Activated naive CD8-positive, alpha-beta T cell treated with anti-CD3 and anti-CD28 coated beads for 36 hours (primary cell): Measurements from ENCODE around the gene PHF8. TPM values are rescaled to one million over a fixed set of nuclear protein-coding genes. Genes with fewer than 3 reads are reported as not detected.

Experiments used
- DNase-seq: peaks from one replicate; pipeline ENCODE4 v3.0.0; 2021
- H3K27ac Mint-ChIP-seq: one replicate; pipeline ENCODE4 v1.8.0; 2022; ENCODE audit warnings: mild to moderate bottlenecking, moderate library complexity, mixed read lengths
- H3K27me3 Mint-ChIP-seq: one replicate; pipeline ENCODE4 v1.8.0; 2022; ENCODE audit warnings: mild to moderate bottlenecking, mixed read lengths
- H3K36me3 Mint-ChIP-seq: one replicate; pipeline ENCODE4 v1.8.0; 2021; ENCODE audit warnings: mild to moderate bottlenecking, mixed read lengths
- H3K4me1 Mint-ChIP-seq: one replicate; pipeline ENCODE4 v1.8.0; 2021; ENCODE audit warnings: mixed read lengths
- H3K4me3 Mint-ChIP-seq: one replicate; pipeline ENCODE4 v1.8.0; 2022; ENCODE audit warnings: mild to moderate bottlenecking, moderate library complexity, mixed read lengths
- H3K9me3 Mint-ChIP-seq: one replicate; pipeline ENCODE4 v1.8.0; 2022; ENCODE audit warnings: mixed read lengths
- total RNA-seq, 2 experiments: library from RNA; stranded (reverse); gene quantifications; one replicate each; pipeline ENCODE4 v1.2.3, GENCODE V29; 2021

The PHF8 gene
- total RNA-seq, result 10 to 100 TPM; 38.7 to 41.7 TPM

- Mint-ChIP-seq H3K36me3 (peaks cover 6% of the 10 kb centered on the region), H3K4me1 (peaks cover 6% of the 10 kb centered on the region), H3K27ac (peak within 1 kb of the TSS; percentile 96), H3K4me3 (peak within 1 kb of the TSS; percentile 96), H3K9me3 (no peaks in the 10 kb centered on the region), H3K27me3 (no peaks in the 10 kb centered on the region)
- DNase-seq, result peak; percentile 93
Measured at GRCh38 chrX:54044126-54044876, at the start of gene PHF8. Gene PHF8, minus strand, starts transcription at chrX:54044473. Its CDS starts 1,745 bp downstream, at chrX:54042728.

GRCh38 chrX:54093571-54093970 lies 49.3 kb upstream of the PHF8 start:
- Mint-ChIP-seq H3K27ac (no peak overlapping the region), H3K4me3 (no peak overlapping the region), H3K36me3 (no peaks in the 10 kb centered on the region), H3K4me1 (no peaks in the 10 kb centered on the region), H3K27me3 (no peaks in the 10 kb centered on the region), H3K9me3 (no peaks in the 10 kb centered on the region)
- no peak for DNase-seq

- no peaks in the 10 kb centered on the region for H3K9me3 Mint-ChIP-seq
- H3K4me3 Mint-ChIP-seq, result no peak overlapping the region
- H3K27ac Mint-ChIP-seq, result no peak overlapping the region
- no peaks in the 10 kb centered on the region for H3K4me1 Mint-ChIP-seq
- no peaks in the 10 kb centered on the region for H3K36me3 Mint-ChIP-seq
- no peak for DNase-seq
- no peaks in the 10 kb centered on the region for H3K27me3 Mint-ChIP-seq
Measured at GRCh38 chrX:54093159-54093558, 48.9 kb upstream of the PHF8 start.

- Mint-ChIP-seq H3K4me1 (no peaks in the 10 kb centered on the region), H3K9me3 (no peaks in the 10 kb centered on the region), H3K27ac (no peak overlapping the region), H3K4me3 (no peak overlapping the region), H3K36me3 (peaks cover 1% of the 10 kb centered on the region), H3K27me3 (no peaks in the 10 kb centered on the region)
- DNase-seq, result no peak
Measured at GRCh38 chrX:54090880-54091279, 46.6 kb upstream of the PHF8 start.

GRCh38 chrX:54089191-54089590 lies 44.9 kb upstream of the PHF8 start:
- Mint-ChIP-seq H3K27me3 (no peaks in the 10 kb centered on the region), H3K36me3 (peaks cover 1% of the 10 kb centered on the region), H3K4me1 (no peaks in the 10 kb centered on the region), H3K27ac (no peak overlapping the region), H3K4me3 (no peak overlapping the region), H3K9me3 (no peaks in the 10 kb centered on the region)
- DNase-seq, result no peak

- H3K27me3 Mint-ChIP-seq, result no peaks in the 10 kb centered on the region
Measured at GRCh38 chrX:54087661-54088060, 43.4 kb upstream of the PHF8 start.

GRCh38 chrX:54085666-54086065 lies 41.4 kb upstream of the PHF8 start:
- H3K36me3 Mint-ChIP-seq, result peaks cover 1% of the 10 kb centered on the region
- H3K27me3 Mint-ChIP-seq, result no peaks in the 10 kb centered on the region
- H3K9me3 Mint-ChIP-seq, result no peaks in the 10 kb centered on the region
- DNase-seq, result no peak
- H3K4me1 Mint-ChIP-seq, result no peaks in the 10 kb centered on the region
- H3K27ac Mint-ChIP-seq, result no peak overlapping the region
- H3K4me3 Mint-ChIP-seq, result no peak overlapping the region

More at GRCh38 chrX:54087661-54088060, 43.4 kb upstream of the PHF8 start:
- Mint-ChIP-seq H3K27ac (no peak overlapping the region), H3K4me3 (no peak overlapping the region), H3K9me3 (no peaks in the 10 kb centered on the region), H3K36me3 (peaks cover 1% of the 10 kb centered on the region), H3K4me1 (no peaks in the 10 kb centered on the region)
- no peak for DNase-seq

GRCh38 chrX:54076903-54077302 lies 32.6 kb upstream of the PHF8 start:
- H3K9me3 Mint-ChIP-seq, result no peaks in the 10 kb centered on the region
- H3K27me3 Mint-ChIP-seq, result no peaks in the 10 kb centered on the region
- no peak for DNase-seq
- H3K27ac Mint-ChIP-seq, result no peak overlapping the region
- no peaks in the 10 kb centered on the region for H3K4me1 Mint-ChIP-seq
- H3K36me3 Mint-ChIP-seq, result no peaks in the 10 kb centered on the region
- H3K4me3 Mint-ChIP-seq, result no peak overlapping the region

- DNase-seq, result no peak
- no peaks in the 10 kb centered on the region for H3K4me1 Mint-ChIP-seq
- H3K27ac Mint-ChIP-seq, result no peak overlapping the region
- no peaks in the 10 kb centered on the region for H3K27me3 Mint-ChIP-seq
- no peak overlapping the region for H3K4me3 Mint-ChIP-seq
- H3K36me3 Mint-ChIP-seq, result peaks cover 2% of the 10 kb centered on the region
- H3K9me3 Mint-ChIP-seq, result no peaks in the 10 kb centered on the region
Measured at GRCh38 chrX:54074826-54075225, 30.6 kb upstream of the PHF8 start.

GRCh38 chrX:54067766-54068165 lies 23.5 kb upstream of the PHF8 start:
- Mint-ChIP-seq H3K27ac (no peak overlapping the region), H3K4me3 (no peak overlapping the region), H3K36me3 (peaks cover 2% of the 10 kb centered on the region), H3K27me3 (no peaks in the 10 kb centered on the region), H3K9me3 (no peaks in the 10 kb centered on the region), H3K4me1 (no peaks in the 10 kb centered on the region)
- DNase-seq, result no peak

- DNase-seq, result no peak
- H3K4me3 Mint-ChIP-seq, result no peak overlapping the region
- H3K36me3 Mint-ChIP-seq, result peaks cover 2% of the 10 kb centered on the region
- no peaks in the 10 kb centered on the region for H3K27me3 Mint-ChIP-seq
- H3K9me3 Mint-ChIP-seq, result no peaks in the 10 kb centered on the region
- H3K27ac Mint-ChIP-seq, result no peak overlapping the region
- no peaks in the 10 kb centered on the region for H3K4me1 Mint-ChIP-seq
Measured at GRCh38 chrX:54066841-54067240, 22.6 kb upstream of the PHF8 start.

- H3K4me1 Mint-ChIP-seq, result no peaks in the 10 kb centered on the region
- no peak overlapping the region for H3K27ac Mint-ChIP-seq
- H3K27me3 Mint-ChIP-seq, result no peaks in the 10 kb centered on the region
- DNase-seq, result no peak
- no peak overlapping the region for H3K4me3 Mint-ChIP-seq
- H3K36me3 Mint-ChIP-seq, result no peaks in the 10 kb centered on the region
- H3K9me3 Mint-ChIP-seq, result no peaks in the 10 kb centered on the region
Measured at GRCh38 chrX:54064564-54064963, 20.3 kb upstream of the PHF8 start.

- Mint-ChIP-seq H3K27ac (no peak overlapping the region), H3K9me3 (no peaks in the 10 kb centered on the region), H3K4me3 (no peak overlapping the region), H3K36me3 (no peaks in the 10 kb centered on the region), H3K4me1 (no peaks in the 10 kb centered on the region), H3K27me3 (no peaks in the 10 kb centered on the region)
- DNase-seq, result no peak
Measured at GRCh38 chrX:54063361-54063760, 19.1 kb upstream of the PHF8 start.

GRCh38 chrX:54049801-54050200 lies 5.5 kb upstream of the PHF8 start:
- DNase-seq, result no peak
- Mint-ChIP-seq H3K27me3 (no peaks in the 10 kb centered on the region), H3K4me3 (no peak overlapping the region), H3K9me3 (no peaks in the 10 kb centered on the region), H3K36me3 (no peaks in the 10 kb centered on the region), H3K4me1 (no peaks in the 10 kb centered on the region), H3K27ac (no peak overlapping the region)

GRCh38 chrX:54048412-54048811 lies 4.1 kb upstream of the PHF8 start:
- H3K27ac Mint-ChIP-seq, result no peak overlapping the region
- H3K36me3 Mint-ChIP-seq, result no peaks in the 10 kb centered on the region
- no peaks in the 10 kb centered on the region for H3K4me1 Mint-ChIP-seq
- H3K27me3 Mint-ChIP-seq, result no peaks in the 10 kb centered on the region
- H3K9me3 Mint-ChIP-seq, result no peaks in the 10 kb centered on the region
- no peak for DNase-seq
- no peak overlapping the region for H3K4me3 Mint-ChIP-seq

- Mint-ChIP-seq H3K4me1 (peaks cover 3% of the 10 kb centered on the region), H3K9me3 (no peaks in the 10 kb centered on the region), H3K27ac (peak overlapping the region; percentile 91), H3K27me3 (no peaks in the 10 kb centered on the region), H3K4me3 (peak overlapping the region; percentile 96), H3K36me3 (peaks cover 2% of the 10 kb centered on the region)
- DNase-seq, result no peak
Measured at GRCh38 chrX:54045563-54046228, 1.4 kb upstream of the PHF8 start.
